Endodermal cell (in vitro differentiated cells): ENCODE measurements around the gene GJD4. TPM values are rescaled to one million over a fixed set of nuclear protein-coding genes. Genes with fewer than 3 reads are reported as not detected.

ENCODE experiments used
- DNase-seq: peaks from one replicate; pipeline ENCODE4 v3.0.0-alpha.2; 2017
- H3K27ac ChIP-seq: 2 replicates; pipeline ENCODE4 v1.5.1; 2013; ENCODE audit warnings: mild to moderate bottlenecking, low read depth, low read length, moderate library complexity
- H3K27me3 ChIP-seq: 2 replicates; pipeline ENCODE4 v1.6.1; 2013; ENCODE audit warnings: mild to moderate bottlenecking, low read length, moderate library complexity; ENCODE audit not compliant: insufficient read depth, control insufficient read depth, poor library complexity, severe bottlenecking
- H3K36me3 ChIP-seq: 2 replicates; pipeline ENCODE4 v1.7.0; 2013; ENCODE audit warnings: mild to moderate bottlenecking, low read length, moderate library complexity; ENCODE audit not compliant: control insufficient read depth, insufficient read depth
- H3K4me1 ChIP-seq: one replicate; pipeline ENCODE4 v1.7.0; 2013; ENCODE audit warnings: low read length; ENCODE audit not compliant: control insufficient read depth, insufficient read depth
- H3K4me3 ChIP-seq: 2 replicates; pipeline ENCODE4 v1.5.1; 2013; ENCODE audit warnings: mild to moderate bottlenecking, low read length, moderate library complexity
- H3K9ac ChIP-seq: 2 replicates; pipeline ENCODE4 v1.6.1; 2013; ENCODE audit warnings: mild to moderate bottlenecking, low read length, moderate library complexity; ENCODE audit not compliant: poor library complexity, severe bottlenecking; ENCODE audit errors: extremely low read depth
- H3K9me3 ChIP-seq: 2 replicates; pipeline ENCODE4 v1.6.1; 2013; ENCODE audit warnings: mild to moderate bottlenecking, low read length, moderate library complexity; ENCODE audit not compliant: control insufficient read depth
- H3K27ac Mint-ChIP-seq: 2 replicates; pipeline ENCODE4 v1.8.0; 2020; ENCODE audit warnings: mixed read lengths
- H3K27me3 Mint-ChIP-seq: 2 replicates; pipeline ENCODE4 v1.8.0; 2021; ENCODE audit warnings: mild to moderate bottlenecking, mixed read lengths; ENCODE audit not compliant: insufficient read depth
- H3K36me3 Mint-ChIP-seq: 2 replicates; pipeline ENCODE4 v1.8.0; 2020; ENCODE audit warnings: low read depth, mixed read lengths
- H3K4me1 Mint-ChIP-seq: 2 replicates; pipeline ENCODE4 v1.8.0; 2020; ENCODE audit warnings: mixed read lengths
- H3K4me3 Mint-ChIP-seq: 2 replicates; pipeline ENCODE4 v1.8.0; 2020; ENCODE audit warnings: mild to moderate bottlenecking, moderate library complexity, mixed read lengths
- H3K9me3 Mint-ChIP-seq: 2 replicates; pipeline ENCODE4 v1.8.0; 2020; ENCODE audit warnings: mild to moderate bottlenecking, mixed read lengths
- CTCF ChIP-seq: fragments of 200-600 bp; sonication (generic); conservative IDR thresholded peaks from 2 replicates; pipeline ENCODE4 v1.5.0; 2021; ENCODE audit warnings: antibody characterized with exemption, mild to moderate bottlenecking
- WGBS, 2 experiments: methylation state at CpG; one replicate each; pipeline versions ENCODE4 v1.1.5 to v1.1.7; 2013; ENCODE audit warnings: missing lambda C conversion rate in 2 of 2, mixed read lengths in 1 of 2; ENCODE audit not compliant: insufficient coverage in 1 of 2, insufficient read length in 1 of 2; 5-methylcytosine and 5-hydroxymethylcytosine counted together
- total RNA-seq, 2 donors: library from RNA; stranded (reverse); fragmentation: NEBNext Ultra II Directional in 1 of 2; extraction: Animal tissue kit (Norgen Biotek cat#: 25700) in 1 of 2; gene quantifications; 2 replicates in 1 of 2; 3 replicates in 1 of 2; pipeline ENCODE4 v1.2.1, GENCODE V29; 2021

GJD4 gene
- total RNA-seq, 2 donors from 2014 or later = 0.22 to 0.29 TPM

GRCh38 chr10:35641676-35642034 is 36.5 kb downstream of the GJD4 start:
- DNase-seq = no peak
- TF ChIP-seq CTCF = no peak
- H3K36me3 ChIP-seq = peaks cover 16% of the 10 kb centered on the region
- H3K36me3 Mint-ChIP-seq = peaks cover 38% of the 10 kb centered on the region
- H3K4me3 Mint-ChIP-seq = peak overlapping the region; percentile 94
- H3K4me1 ChIP-seq = no peaks in the 10 kb centered on the region
- WGBS, 2 experiments = 0 to 1% methylated on average over 24 to 54 of the region's 54 CpGs
- peak overlapping the region; percentile 94 for H3K4me3 ChIP-seq
- peaks cover 1% of the 10 kb centered on the region for H3K9me3 Mint-ChIP-seq
- no peaks in the 10 kb centered on the region for H3K27me3 Mint-ChIP-seq
- no peaks in the 10 kb centered on the region for H3K9me3 ChIP-seq
- peaks cover 21% of the 10 kb centered on the region for H3K4me1 Mint-ChIP-seq
- H3K9ac ChIP-seq = peak overlapping the region; percentile 58
- H3K27ac ChIP-seq = no peak overlapping the region
- H3K27me3 ChIP-seq = no peaks in the 10 kb centered on the region
- H3K27ac Mint-ChIP-seq = no peak overlapping the region

- TF ChIP-seq CTCF = peak; percentile 51
- no peaks in the 10 kb centered on the region for H3K4me1 ChIP-seq
These were observed 37.1 kb downstream of the GJD4 start, which contains the start of gene FZD8 for GRCh38 chr10:35642035-35642792. Gene FZD8, minus strand, starts transcription at chr10:35642296. Its CDS starts 867 bp downstream, at chr10:35641429.

GRCh38 chr10:35642793-35643114 is 37.6 kb downstream of the GJD4 start:
- H3K9me3 ChIP-seq = peaks cover 8% of the 10 kb centered on the region
- Mint-ChIP-seq H3K27ac (peak overlapping the region; percentile 92), H3K27me3 (no peaks in the 10 kb centered on the region), H3K9me3 (peaks cover 7% of the 10 kb centered on the region), H3K36me3 (peaks cover 44% of the 10 kb centered on the region), H3K4me1 (peaks cover 16% of the 10 kb centered on the region), H3K4me3 (peak overlapping the region; percentile 94)
- peaks cover 24% of the 10 kb centered on the region for H3K36me3 ChIP-seq
- H3K27ac ChIP-seq = no peak overlapping the region
- peak overlapping the region; percentile 94 for H3K4me3 ChIP-seq
- H3K9ac ChIP-seq = peak overlapping the region; percentile 58
- WGBS, 2 experiments = 0% methylated on average over 10 to 17 of the region's 17 CpGs
- no peak for DNase-seq
- no peaks in the 10 kb centered on the region for H3K4me1 ChIP-seq
- no peaks in the 10 kb centered on the region for H3K27me3 ChIP-seq
- TF ChIP-seq CTCF = no peak

More at GRCh38 chr10:35642035-35642792, 37.1 kb downstream of the GJD4 start, which contains the start of gene FZD8:
- peak within 1 kb of the TSS; percentile 92 for H3K27ac Mint-ChIP-seq
- Histone ChIP-seq H3K27ac (no peak within 1 kb of the TSS), H3K9me3 (peaks cover 2% of the 10 kb centered on the region), H3K27me3 (no peaks in the 10 kb centered on the region), H3K36me3 (peaks cover 19% of the 10 kb centered on the region), H3K9ac (peak within 1 kb of the TSS; percentile 58), H3K4me3 (peak within 1 kb of the TSS; percentile 94)
- peaks cover 42% of the 10 kb centered on the region for H3K36me3 Mint-ChIP-seq
- peaks cover 3% of the 10 kb centered on the region for H3K9me3 Mint-ChIP-seq
- DNase-seq = peak; percentile 98
- peak within 1 kb of the TSS; percentile 94 for H3K4me3 Mint-ChIP-seq
- H3K27me3 Mint-ChIP-seq = no peaks in the 10 kb centered on the region
- WGBS, 2 experiments = 0% methylated on average over 21 to 80 of the region's 80 CpGs
- peaks cover 18% of the 10 kb centered on the region for H3K4me1 Mint-ChIP-seq
